H4 (cell line): ENCODE measurements around the gene DGKQ. TPM values are rescaled to one million over a fixed set of nuclear protein-coding genes. Genes with fewer than 3 reads are reported as not detected.
A peak's percentile ranks its signal among the peaks of the same experiment; 100 is the strongest.

Experiments
- DNase-seq: peaks from one replicate; pipeline ENCODE4 v3.0.0-alpha.2; 2015; ENCODE audit warnings: low spot score
- total RNA-seq: library from RNA; depleted of rRNA; stranded (reverse); fragments of >200 nt; shearing (Covaris generic); gene quantifications from 2 replicates; pipeline ENCODE4 v1.2.3, GENCODE V29; 2014; rRNA removed

Gene DGKQ, protein sequence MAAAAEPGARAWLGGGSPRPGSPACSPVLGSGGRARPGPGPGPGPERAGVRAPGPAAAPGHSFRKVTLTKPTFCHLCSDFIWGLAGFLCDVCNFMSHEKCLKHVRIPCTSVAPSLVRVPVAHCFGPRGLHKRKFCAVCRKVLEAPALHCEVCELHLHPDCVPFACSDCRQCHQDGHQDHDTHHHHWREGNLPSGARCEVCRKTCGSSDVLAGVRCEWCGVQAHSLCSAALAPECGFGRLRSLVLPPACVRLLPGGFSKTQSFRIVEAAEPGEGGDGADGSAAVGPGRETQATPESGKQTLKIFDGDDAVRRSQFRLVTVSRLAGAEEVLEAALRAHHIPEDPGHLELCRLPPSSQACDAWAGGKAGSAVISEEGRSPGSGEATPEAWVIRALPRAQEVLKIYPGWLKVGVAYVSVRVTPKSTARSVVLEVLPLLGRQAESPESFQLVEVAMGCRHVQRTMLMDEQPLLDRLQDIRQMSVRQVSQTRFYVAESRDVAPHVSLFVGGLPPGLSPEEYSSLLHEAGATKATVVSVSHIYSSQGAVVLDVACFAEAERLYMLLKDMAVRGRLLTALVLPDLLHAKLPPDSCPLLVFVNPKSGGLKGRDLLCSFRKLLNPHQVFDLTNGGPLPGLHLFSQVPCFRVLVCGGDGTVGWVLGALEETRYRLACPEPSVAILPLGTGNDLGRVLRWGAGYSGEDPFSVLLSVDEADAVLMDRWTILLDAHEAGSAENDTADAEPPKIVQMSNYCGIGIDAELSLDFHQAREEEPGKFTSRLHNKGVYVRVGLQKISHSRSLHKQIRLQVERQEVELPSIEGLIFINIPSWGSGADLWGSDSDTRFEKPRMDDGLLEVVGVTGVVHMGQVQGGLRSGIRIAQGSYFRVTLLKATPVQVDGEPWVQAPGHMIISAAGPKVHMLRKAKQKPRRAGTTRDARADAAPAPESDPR
- total RNA-seq, result 5.1 and 5.7 TPM in 2 replicates

DNA sequence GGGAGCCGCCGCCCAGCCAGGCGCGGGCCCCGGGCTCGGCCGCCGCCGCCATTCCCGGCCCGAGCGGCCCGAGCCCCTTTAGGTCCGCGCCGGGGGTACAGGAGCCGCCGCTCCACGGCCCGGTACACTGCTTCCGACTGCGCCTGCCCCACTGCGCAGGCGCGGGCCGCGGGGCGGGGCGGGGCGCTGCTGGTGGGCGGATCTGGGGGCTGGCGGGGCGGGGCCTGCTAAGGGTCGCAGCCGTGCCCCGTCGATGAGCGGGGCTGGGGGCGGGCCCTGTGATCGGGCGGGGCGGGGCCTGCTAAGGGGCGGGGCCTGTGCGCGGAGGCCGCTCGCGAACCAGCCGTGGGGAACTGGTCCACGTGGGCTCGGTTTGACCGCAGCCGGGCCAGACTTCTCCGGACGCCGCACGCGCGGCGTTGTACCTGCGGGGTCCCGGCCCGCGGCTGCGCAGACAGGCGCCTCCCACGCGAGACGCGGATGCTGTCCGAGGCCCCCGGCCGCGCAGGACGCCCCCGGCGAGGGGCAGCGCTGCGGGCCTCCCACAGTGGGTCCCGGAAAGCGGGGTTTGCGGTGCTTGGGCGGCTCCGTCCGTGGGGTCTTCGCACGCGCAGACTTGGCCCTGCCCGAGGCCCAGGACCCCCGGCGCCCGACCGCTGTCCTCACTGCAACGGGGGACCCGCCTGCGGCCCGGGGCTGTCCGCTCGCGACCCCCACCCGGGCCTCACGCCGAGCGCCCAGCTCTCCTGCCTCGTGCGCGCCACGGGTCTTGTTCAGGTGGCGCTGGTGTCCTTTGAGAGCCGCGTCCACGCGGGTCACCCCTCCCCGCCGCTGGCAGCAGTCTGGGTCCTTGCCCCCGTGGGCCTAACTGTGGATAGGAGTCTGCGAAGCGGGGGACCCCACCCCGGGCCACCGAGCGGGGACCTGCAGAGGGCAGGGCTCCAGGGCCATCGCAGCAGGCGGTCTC, at the start of gene DGKQ:
Gene DGKQ, minus strand, starts transcription at position 139 of the 967 bp plus-strand sequence. Its CDS starts 87 bp downstream, at position 52.
- peak; percentile 33 for DNase-seq

DNA sequence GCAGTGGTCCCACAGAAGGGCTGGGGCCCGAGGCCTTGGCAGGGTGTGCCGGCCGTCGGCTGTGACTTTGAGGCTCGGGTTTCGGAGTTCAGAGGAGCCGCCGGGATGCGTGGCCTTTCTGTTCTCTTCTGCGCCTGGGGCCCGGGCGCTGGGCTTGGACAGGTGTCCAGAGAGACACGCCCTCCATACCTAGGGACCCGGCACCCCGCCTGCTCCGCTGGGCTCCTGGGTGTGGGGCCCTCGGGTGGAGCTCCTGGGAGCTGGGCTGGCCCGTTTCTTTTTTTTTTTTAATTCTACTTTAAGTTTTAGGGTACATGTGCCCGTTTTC, 49.3 kb upstream of the DGKQ start:
- DNase-seq, result no peak

GRCh38 chr4:1022051-1022738, 48.8 kb upstream of the DGKQ start:
- no peak for DNase-seq

DNA sequence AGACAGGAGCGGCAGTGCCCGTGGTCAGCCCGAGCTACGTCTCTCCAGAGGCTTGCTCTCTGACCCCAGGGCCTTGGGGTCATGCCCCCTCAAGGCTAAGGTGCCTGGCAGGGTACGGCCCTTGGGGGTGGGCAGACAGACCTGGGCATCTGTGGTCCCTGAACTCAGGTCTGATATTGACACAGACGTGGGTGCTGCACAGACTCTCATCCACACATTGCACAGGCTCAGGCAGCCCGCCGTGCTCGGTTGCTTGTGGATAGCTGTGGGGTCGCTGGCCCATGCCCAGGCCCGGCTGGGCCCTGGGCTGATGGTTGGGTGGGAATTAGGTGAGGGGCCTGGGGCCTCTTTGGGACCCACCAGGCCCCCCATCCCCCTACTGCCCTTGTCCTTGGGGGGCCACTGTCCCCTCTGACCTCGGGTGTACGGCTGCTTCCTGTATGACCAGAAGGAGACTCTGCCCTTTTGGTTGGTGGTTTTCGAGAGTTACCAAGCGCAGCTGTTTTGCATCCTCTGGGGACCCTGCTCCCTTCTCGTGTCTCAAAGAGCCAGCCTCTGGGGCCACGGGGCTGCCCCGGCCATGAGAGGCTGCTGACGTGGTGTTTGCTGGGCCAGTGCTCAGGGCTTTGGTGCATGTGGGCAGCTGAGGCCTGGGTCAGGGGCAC, 48.1 kb upstream of the DGKQ start:
- no peak for DNase-seq

GRCh38 chr4:1019729-1020470, 46.5 kb upstream of the DGKQ start:
- DNase-seq, result no peak

- DNase-seq, result no peak
Observed at GRCh38 chr4:1019320-1019719, 46.0 kb upstream of the DGKQ start.

DNA sequence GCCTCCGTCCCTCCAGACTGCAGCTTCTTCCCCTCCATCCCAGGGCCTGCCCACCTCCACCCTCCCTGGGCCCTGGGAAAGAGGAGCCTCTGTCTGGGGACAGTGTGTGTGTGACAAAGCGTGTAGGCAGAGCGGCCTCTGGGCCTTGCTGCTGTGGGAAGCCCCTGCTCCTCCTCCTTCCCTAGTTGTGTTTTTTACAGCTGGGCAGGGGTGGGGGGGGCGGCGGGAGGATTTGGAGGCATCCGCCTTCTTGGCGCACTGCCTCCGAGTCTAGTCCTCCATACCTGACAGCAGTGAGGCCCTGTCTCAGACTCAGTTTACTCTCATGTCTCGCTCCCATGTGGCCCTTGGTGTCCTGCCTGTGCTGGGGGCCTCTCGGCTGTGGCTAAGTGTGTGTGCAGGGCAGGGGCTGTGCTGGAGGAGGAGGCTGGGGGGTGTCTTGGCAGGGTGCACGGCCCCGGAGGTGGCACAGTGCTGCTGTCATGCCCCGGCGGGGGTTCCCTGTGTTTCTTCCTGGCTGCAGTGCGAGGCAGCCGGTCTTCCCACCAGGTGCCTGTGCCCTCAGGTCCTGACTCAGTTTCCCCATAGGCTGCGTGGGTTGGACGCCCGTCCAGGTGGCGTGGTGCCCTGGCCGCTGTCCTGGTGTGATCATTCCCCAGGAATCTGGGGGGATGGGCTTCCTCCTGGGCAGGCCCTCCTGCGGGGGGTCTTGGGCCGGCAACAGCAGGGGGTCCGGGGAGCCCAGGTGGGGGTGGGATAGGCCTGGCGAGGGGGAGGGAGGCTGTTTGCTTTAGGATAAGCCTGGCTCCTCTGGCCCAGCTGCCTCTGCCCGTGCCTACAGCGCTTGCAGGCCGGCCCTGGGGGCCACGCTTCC, 45.0 kb upstream of the DGKQ start:
- no peak for DNase-seq

- no peak for DNase-seq
Observed at GRCh38 chr4:1017706-1018105, 44.3 kb upstream of the DGKQ start.

- no peak for DNase-seq
Observed at GRCh38 chr4:1017211-1017610, 43.8 kb upstream of the DGKQ start.

DNA sequence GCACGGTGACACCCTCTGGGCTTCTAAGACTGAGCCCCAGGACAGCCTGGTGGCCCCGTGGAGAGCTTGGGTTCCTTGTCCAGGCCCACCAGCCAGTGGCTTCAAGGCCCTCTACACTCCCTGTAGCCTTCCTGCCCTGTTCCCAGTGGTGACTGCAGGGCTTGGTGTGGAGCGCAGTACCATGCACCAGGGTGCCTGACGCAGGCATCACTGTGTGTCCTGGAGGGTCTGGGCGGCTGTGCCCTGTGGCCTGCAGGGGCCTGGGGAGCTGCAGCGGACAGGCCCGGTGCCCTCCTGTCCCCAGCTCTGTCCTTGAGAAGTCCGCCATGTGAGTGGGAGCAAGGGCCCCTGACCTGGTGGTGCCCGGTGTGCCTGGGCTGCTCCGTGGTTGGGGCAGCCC, 42.4 kb upstream of the DGKQ start:
- DNase-seq, result no peak

DNA sequence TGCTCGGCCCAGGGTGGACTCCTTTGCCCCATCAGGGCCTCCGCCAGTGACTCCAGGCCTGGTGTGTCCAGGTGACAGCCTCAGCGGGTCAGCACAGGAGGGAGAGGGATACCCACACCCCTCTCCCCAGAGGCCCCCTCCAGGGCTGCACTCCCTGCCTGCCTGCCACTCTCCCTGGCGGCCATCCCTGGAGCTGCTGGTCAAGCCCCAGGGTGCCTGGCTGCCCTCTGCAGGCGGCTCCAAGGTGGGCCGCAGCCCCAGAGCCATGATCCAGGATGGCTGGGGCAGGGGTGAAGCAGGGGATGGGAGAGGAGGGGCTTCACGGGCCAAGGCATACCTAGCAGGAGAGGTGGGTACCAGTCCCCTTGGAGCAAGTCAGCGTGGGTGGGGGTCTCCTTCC, 41.8 kb upstream of the DGKQ start:
- no peak for DNase-seq

DNA sequence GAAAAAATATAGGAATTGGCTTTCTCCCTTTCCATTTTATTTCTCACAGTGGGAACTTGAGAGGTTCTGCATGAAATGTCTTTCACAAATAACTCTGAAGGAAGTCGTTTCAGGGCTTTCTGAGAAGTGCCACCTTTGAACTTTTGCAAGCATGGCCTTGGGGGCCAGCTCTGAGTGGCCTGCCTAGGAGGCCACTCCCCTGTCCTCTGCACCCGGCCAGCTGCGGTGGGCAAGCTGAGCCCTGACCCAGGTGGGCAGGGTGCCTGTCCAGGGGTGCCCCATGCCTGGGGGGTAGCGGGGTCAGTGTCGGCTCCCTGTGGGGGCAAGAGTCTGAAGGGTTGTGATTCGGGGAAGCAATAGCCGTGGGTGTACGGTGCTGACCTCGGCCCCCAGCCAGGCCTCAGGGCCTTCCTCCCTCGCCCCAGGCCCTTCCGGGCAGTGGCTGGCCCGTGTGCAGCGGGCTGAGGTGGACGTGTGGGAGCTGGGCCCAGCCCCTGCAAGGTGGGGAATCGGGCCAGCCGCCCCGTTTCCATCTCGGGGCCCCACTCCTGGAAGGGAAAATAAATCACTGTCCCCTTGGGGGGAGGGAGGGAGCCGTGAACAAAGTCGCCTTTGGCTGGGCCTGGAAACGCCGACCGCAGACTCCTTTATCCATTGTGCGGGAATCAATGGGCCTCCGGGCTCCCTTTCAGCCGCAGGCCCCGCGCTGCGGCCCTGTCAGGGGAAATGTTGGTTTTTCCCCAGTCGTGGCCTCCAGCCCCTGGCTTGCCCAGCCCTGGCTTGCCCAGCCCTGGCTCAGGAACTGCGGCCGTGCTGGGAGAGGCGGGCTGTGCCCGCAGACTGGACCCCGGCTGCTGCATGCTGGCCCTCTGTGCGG, 41.2 kb upstream of the DGKQ start:
- no peak for DNase-seq

DNA sequence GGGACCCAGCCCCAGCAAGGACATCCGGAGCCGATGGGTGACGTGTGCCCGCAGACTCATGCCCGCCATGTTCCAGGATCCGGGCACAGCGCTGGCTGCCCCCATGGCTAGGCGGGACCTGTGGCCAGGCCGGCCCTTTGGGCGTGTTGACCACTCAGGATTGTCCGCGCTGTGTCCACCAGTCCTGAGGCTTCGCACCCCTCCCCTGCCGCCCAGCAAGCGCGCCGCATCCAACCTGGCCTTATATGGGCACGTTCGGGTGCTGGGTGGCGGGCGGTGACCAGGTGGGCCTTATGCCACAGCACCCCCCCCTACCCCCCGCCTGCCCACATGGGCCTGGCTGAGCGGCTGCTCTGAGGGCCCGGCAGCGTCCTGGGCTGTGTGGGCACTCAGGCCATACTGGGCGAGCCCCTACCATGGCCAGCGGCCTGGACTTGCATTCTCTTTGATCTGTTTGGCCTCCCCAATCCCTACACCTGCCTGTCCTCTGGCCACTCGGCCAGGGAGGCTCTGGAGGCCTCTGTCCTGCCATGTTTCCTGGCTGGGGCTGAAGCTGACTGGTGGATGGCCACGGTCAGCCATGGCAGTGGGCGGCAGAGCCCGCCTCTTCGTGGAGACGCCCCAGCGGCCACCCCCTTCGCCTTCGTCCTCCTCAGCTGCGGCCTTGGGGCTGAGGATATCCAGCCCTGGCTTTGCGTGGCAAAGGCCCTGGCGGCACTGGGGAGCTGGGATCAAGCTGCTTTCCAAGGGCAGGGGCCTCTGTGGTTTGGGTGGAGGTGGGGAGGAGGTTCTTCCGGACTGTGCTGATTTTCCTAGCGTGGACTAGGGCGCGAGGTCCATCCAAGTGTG, 40.1 kb upstream of the DGKQ start:
- DNase-seq, result no peak

DNA sequence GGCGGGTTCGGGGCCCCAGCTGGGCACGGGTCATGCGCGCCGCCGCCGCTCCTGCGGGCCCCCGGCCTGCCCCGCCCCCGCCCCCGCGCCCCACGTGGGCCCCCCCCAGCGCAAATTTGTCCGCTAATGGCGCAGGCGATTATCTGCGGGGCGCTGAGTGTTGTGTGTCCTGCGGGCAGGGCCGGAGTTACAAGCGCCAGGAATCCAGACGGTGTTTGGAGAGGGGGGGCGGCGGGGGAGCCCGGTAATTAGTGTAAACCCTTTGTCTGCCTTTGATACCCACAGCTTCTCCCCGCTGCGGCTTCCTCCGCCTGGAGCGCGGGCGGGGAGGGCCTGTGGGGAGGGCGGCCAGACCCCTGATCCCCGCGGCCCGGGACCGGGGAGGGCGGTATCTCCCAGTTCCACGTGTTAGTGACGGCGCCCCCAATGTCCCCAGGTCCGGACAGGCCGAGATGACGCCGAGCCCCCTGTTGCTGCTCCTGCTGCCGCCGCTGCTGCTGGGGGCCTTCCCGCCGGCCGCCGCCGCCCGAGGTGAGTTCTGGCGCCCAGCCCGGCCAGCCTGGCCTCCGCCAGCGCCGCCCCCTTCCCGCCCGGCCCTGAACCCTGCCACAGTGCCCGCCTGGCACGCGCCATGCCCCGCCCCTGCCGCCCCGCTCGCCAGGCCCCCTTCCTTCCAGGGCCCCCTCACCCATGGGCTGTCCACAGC, 38.8 kb upstream of the DGKQ start:
- peak; percentile 82 for DNase-seq

- no peak for DNase-seq
Observed at GRCh38 chr4:1011666-1012033, 38.3 kb upstream of the DGKQ start.

GRCh38 chr4:1011022-1011665, 37.8 kb upstream of the DGKQ start, which contains the start of gene FGFRL1:
Gene FGFRL1, plus strand, starts transcription at chr4:1011626. Its CDS starts 860 bp downstream, at chr4:1012486.
- peak; percentile 82 for DNase-seq
